ENCODE data around the gene KMT2C. TPM values are rescaled to one million over a fixed set of nuclear protein-coding genes. Genes with fewer than 3 reads are reported as not detected.
"Not testable (repeated sequence)": the region's sequence is repeated elsewhere in the genome, so short reads cannot be mapped to it uniquely, and the experiment has no call there.

Gene KMT2C
- total RNA-seq, 1 donor, result 122 TPM

GRCh38 chr7:152395112-152395511, 40.7 kb downstream of the KMT2C start:
- no peaks in the 10 kb centered on the region for H3K27me3 ChIP-seq (ENCODE audit: insufficient read depth, low read length)
- no peak overlapping the region for H3K4me3 ChIP-seq (ENCODE audit: low read length)
- H3K4me1 ChIP-seq (ENCODE audit: insufficient read depth, low read length), result peaks cover 18% of the 10 kb centered on the region
- H3K9me3 ChIP-seq (ENCODE audit: low read depth, low read length), result no peaks in the 10 kb centered on the region

GRCh38 chr7:152394214-152394613, 41.6 kb downstream of the KMT2C start:
- not testable (repeated sequence) for H3K27me3 ChIP-seq (ENCODE audit: insufficient read depth, low read length); H3K9me3 ChIP-seq (ENCODE audit: low read depth, low read length); H3K4me3 ChIP-seq (ENCODE audit: low read length)
- peaks cover 18% of the 10 kb centered on the region for H3K4me1 ChIP-seq (ENCODE audit: insufficient read depth, low read length)

- Histone ChIP-seq H3K4me1 (ENCODE audit: insufficient read depth, low read length) (peaks cover 13% of the 10 kb centered on the region), H3K9me3 (ENCODE audit: low read depth, low read length) (no peaks in the 10 kb centered on the region), H3K4me3 (ENCODE audit: low read length) (no peak overlapping the region), H3K27me3 (ENCODE audit: insufficient read depth, low read length) (no peaks in the 10 kb centered on the region)
Observed at GRCh38 chr7:152392254-152392653, 43.5 kb downstream of the KMT2C start.

GRCh38 chr7:152386136-152386764, 49.6 kb downstream of the KMT2C start:
- peaks cover 12% of the 10 kb centered on the region for H3K4me1 ChIP-seq (ENCODE audit: insufficient read depth, low read length)
- H3K9me3 ChIP-seq (ENCODE audit: low read depth, low read length); H3K4me3 ChIP-seq (ENCODE audit: low read length); H3K27me3 ChIP-seq (ENCODE audit: insufficient read depth, low read length): not testable (repeated sequence)

GRCh38 chr7:152384235-152385200, 51.3 kb downstream of the KMT2C start:
- H3K4me1 ChIP-seq (ENCODE audit: insufficient read depth, low read length), result peaks cover 12% of the 10 kb centered on the region
- H3K27me3 ChIP-seq (ENCODE audit: insufficient read depth, low read length); H3K9me3 ChIP-seq (ENCODE audit: low read depth, low read length); H3K4me3 ChIP-seq (ENCODE audit: low read length): not testable (repeated sequence)

- peaks cover 12% of the 10 kb centered on the region for H3K4me1 ChIP-seq (ENCODE audit: insufficient read depth, low read length)
- no peak overlapping the region for H3K4me3 ChIP-seq (ENCODE audit: low read length)
- H3K27me3 ChIP-seq (ENCODE audit: insufficient read depth, low read length), result no peaks in the 10 kb centered on the region
- no peaks in the 10 kb centered on the region for H3K9me3 ChIP-seq (ENCODE audit: low read depth, low read length)
Observed at GRCh38 chr7:152383341-152384234, 52.2 kb downstream of the KMT2C start.

GRCh38 chr7:152382244-152382643, 53.6 kb downstream of the KMT2C start:
- Histone ChIP-seq H3K9me3 (ENCODE audit: low read depth, low read length) (no peaks in the 10 kb centered on the region), H3K27me3 (ENCODE audit: insufficient read depth, low read length) (no peaks in the 10 kb centered on the region), H3K4me1 (ENCODE audit: insufficient read depth, low read length) (peaks cover 12% of the 10 kb centered on the region), H3K4me3 (ENCODE audit: low read length) (no peak overlapping the region)

- H3K4me1 ChIP-seq (ENCODE audit: insufficient read depth, low read length); H3K9me3 ChIP-seq (ENCODE audit: low read depth, low read length); H3K27me3 ChIP-seq (ENCODE audit: insufficient read depth, low read length); H3K4me3 ChIP-seq (ENCODE audit: low read length): not testable (repeated sequence)
Observed at GRCh38 chr7:152380931-152381578, 54.7 kb downstream of the KMT2C start.

- H3K9me3 ChIP-seq (ENCODE audit: low read depth, low read length); H3K4me3 ChIP-seq (ENCODE audit: low read length); H3K4me1 ChIP-seq (ENCODE audit: insufficient read depth, low read length): not testable (repeated sequence)
Observed at GRCh38 chr7:152378497-152378896, 57.3 kb downstream of the KMT2C start.

GRCh38 chr7:152376716-152377484, 58.9 kb downstream of the KMT2C start:
- H3K4me1 ChIP-seq (ENCODE audit: insufficient read depth, low read length); H3K4me3 ChIP-seq (ENCODE audit: low read length); H3K27me3 ChIP-seq (ENCODE audit: insufficient read depth, low read length); H3K9me3 ChIP-seq (ENCODE audit: low read depth, low read length): not testable (repeated sequence)

More at GRCh38 chr7:152378497-152378896, 57.3 kb downstream of the KMT2C start:
- not testable (repeated sequence) for H3K27me3 ChIP-seq (ENCODE audit: insufficient read depth, low read length)

GRCh38 chr7:152370297-152370696, 65.5 kb downstream of the KMT2C start:
- no peak overlapping the region for H3K4me3 ChIP-seq (ENCODE audit: low read length)
- peaks cover 13% of the 10 kb centered on the region for H3K4me1 ChIP-seq (ENCODE audit: insufficient read depth, low read length)
- H3K27me3 ChIP-seq (ENCODE audit: insufficient read depth, low read length), result no peaks in the 10 kb centered on the region
- H3K9me3 ChIP-seq (ENCODE audit: low read depth, low read length), result no peaks in the 10 kb centered on the region

GRCh38 chr7:152369518-152369917, 66.3 kb downstream of the KMT2C start:
- no peaks in the 10 kb centered on the region for H3K27me3 ChIP-seq (ENCODE audit: insufficient read depth, low read length)
- no peak overlapping the region for H3K4me3 ChIP-seq (ENCODE audit: low read length)
- no peaks in the 10 kb centered on the region for H3K9me3 ChIP-seq (ENCODE audit: low read depth, low read length)
- H3K4me1 ChIP-seq (ENCODE audit: insufficient read depth, low read length), result peaks cover 16% of the 10 kb centered on the region

GRCh38 chr7:152367170-152367569, 68.6 kb downstream of the KMT2C start:
- no peaks in the 10 kb centered on the region for H3K9me3 ChIP-seq (ENCODE audit: low read depth, low read length)
- H3K27me3 ChIP-seq (ENCODE audit: insufficient read depth, low read length), result no peaks in the 10 kb centered on the region
- H3K4me1 ChIP-seq (ENCODE audit: insufficient read depth, low read length), result peaks cover 16% of the 10 kb centered on the region
- H3K4me3 ChIP-seq (ENCODE audit: low read length), result no peak overlapping the region

- Histone ChIP-seq H3K27me3 (ENCODE audit: insufficient read depth, low read length) (no peaks in the 10 kb centered on the region), H3K9me3 (ENCODE audit: low read depth, low read length) (no peaks in the 10 kb centered on the region), H3K4me3 (ENCODE audit: low read length) (no peak overlapping the region), H3K4me1 (ENCODE audit: insufficient read depth, low read length) (peaks cover 14% of the 10 kb centered on the region)
Observed at GRCh38 chr7:152366662-152367061, 69.1 kb downstream of the KMT2C start.

All from mononuclear cell (primary cell).